Mucosa of stomach (tissue), 1 donor: ENCODE results near the gene SELENOV.

Experiments
- H3K27me3 ChIP-seq: one replicate; pipeline ENCODE4 v1.7.0; 2013; ENCODE audit warnings: mild to moderate bottlenecking, low read length; ENCODE audit not compliant: control insufficient read depth, insufficient read depth
- H3K36me3 ChIP-seq: one replicate; pipeline ENCODE4 v1.7.0; 2013; ENCODE audit warnings: low read length; ENCODE audit not compliant: control insufficient read depth, insufficient read depth
- H3K4me1 ChIP-seq: one replicate; pipeline ENCODE4 v1.7.0; 2013; ENCODE audit warnings: mild to moderate bottlenecking, low read length; ENCODE audit not compliant: control insufficient read depth, insufficient read depth
- H3K4me3 ChIP-seq: one replicate; pipeline ENCODE4 v1.7.0; 2013; ENCODE audit warnings: low read length
- H3K9ac ChIP-seq: one replicate; pipeline ENCODE4 v1.7.0; 2013; ENCODE audit warnings: mild to moderate bottlenecking, low read length, moderate library complexity
- H3K9me3 ChIP-seq: one replicate; pipeline ENCODE4 v1.7.0; 2013; ENCODE audit warnings: mild to moderate bottlenecking, low read length, moderate library complexity; ENCODE audit not compliant: control insufficient read depth
- donor health status: Pancreatic carcinoma.

The SELENOV gene

DNA sequence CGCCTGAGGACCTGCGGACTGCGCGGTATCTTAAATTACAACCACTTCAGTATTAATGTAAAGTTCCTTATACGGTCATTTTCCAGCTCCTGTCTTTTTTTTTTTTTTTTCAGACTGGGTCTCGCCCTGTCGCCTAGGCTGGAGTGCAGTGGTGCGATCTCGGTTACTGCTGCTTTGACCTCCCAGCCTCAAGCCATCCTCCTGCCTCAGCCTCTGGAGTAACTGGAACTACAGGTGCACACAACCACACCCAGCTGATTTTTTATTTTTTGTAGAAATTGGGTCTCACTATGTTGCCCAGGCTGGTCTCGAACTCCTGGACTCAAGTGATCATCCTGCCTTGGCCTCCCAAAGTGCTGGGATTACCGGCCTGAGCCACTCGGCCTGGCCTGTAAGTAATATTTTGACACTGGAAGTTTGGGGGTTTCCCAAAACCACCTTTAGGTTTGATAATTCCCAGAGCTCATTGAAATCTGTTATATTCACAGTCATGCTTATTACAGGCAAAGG is 18.1 kb downstream of the SELENOV start:
- Histone ChIP-seq H3K9ac (no peak overlapping the region), H3K9me3 (no peaks in the 10 kb centered on the region), H3K36me3 (no peaks in the 10 kb centered on the region), H3K4me3 (no peak overlapping the region), H3K4me1 (peaks cover 7% of the 10 kb centered on the region), H3K27me3 (no peaks in the 10 kb centered on the region)

DNA sequence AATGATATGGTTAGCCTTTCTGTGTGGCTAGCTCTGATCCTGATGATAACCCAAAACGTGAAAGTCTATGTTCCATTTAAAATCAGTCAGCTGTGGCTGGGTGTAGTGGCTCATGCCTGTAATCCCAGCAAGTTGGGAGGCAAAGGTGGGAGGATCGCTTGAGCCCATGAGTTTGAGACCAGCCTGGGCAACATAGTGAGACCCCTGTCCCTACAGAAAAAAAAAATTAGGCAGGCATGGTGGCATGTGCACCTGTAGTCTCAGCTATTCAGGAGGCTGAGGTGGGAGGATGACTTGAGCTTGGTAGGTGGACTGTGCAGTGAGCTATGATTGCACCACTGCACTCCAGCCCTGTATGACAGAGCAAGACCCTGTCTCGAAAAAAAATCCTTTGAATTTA is 18.9 kb downstream of the SELENOV start:
- peaks cover 7% of the 10 kb centered on the region for H3K4me1 ChIP-seq
- no peaks in the 10 kb centered on the region for H3K27me3 ChIP-seq
- H3K36me3 ChIP-seq, result no peaks in the 10 kb centered on the region
- H3K9ac ChIP-seq, result no peak overlapping the region
- H3K4me3 ChIP-seq, result no peak overlapping the region
- H3K9me3 ChIP-seq, result no peaks in the 10 kb centered on the region

DNA sequence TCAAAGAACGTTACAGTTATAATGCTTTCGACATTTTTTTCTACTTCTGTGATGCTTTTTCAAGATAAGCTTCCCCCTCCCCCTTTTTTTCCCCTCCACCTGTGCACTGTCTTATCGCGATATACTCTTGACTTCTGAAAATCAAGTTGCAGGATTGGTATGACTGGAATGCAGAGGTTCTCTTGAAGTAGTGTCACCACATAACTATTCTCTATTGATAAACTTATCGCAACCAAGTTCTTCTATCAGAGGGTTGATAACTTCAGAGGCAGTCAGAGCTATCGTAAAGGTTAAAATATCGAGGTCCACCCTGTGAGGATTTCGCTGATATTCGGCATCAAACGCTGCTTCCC is 24.2 kb downstream of the SELENOV start:
- Histone ChIP-seq H3K9me3 (no peaks in the 10 kb centered on the region), H3K4me1 (no peaks in the 10 kb centered on the region), H3K4me3 (peak overlapping the region; percentile 26), H3K36me3 (no peaks in the 10 kb centered on the region), H3K27me3 (no peaks in the 10 kb centered on the region), H3K9ac (peak overlapping the region; percentile 66)

DNA sequence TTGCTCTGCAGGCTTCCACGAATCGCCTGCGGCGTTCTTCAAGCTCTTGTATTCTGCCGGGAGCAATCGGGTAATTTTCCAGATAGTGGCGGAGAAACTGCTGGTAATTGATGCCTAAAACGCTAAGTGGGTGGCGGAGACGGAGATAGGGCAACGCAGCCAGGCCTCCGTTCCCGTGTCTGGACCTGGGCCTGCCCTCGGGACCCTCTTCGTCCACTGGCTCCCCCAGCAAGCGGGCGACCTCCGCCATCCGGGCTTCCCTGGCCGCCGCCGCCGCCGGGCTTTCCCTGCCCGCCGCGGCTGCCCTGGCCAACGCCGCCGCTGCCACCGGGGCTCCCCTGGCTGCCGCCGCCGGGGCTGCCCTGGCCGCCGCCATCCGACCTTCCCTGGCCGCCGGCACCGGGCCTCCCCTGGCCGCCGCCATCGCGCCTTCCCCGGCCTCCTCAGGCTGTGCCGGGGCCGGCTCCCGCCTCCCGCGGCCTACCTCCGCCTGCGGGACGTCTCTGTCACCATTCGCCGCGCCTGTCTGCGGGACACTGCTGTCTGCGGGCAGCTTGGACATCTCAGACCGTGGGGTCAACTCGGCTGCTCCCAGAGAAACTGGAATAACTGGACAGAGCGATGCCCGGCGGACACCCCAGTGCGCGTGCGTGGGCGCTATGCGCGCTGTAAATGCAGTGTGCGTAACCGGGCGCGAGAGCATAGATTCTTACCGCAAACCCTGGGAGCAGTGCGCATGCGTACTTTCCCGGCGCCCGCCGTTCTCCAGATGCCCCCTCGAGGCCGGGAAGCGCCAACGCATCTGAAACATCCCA is 24.8 kb downstream of the SELENOV start, which contains the start of gene EID2:
EID2 (minus strand) TSS at position 644 of the 815 bp plus-strand sequence; CDS start at position 562, 82 bp downstream.
- Histone ChIP-seq H3K36me3 (no peaks in the 10 kb centered on the region), H3K4me1 (no peaks in the 10 kb centered on the region), H3K9me3 (no peaks in the 10 kb centered on the region), H3K9ac (peak within 1 kb of the TSS; percentile 66), H3K27me3 (no peaks in the 10 kb centered on the region), H3K4me3 (peak within 1 kb of the TSS; percentile 26)

DNA sequence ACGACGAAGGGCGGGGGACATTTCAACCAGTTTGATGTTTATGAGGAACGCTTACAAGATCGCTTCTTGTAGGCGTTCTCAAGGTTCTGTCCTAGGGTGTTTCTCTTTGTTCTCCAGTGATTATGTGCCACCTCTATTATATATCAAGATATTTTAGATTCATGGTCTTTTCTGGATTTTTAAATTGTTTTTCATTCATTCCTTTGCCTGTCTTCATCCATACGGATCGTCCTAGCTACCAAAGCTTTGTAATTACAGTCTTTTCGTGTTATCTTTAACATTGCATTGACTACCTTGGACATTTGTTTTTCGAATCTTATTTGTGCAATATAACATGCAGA is 25.4 kb downstream of the SELENOV start:
- H3K9ac ChIP-seq, result no peak overlapping the region
- no peak overlapping the region for H3K4me3 ChIP-seq
- no peaks in the 10 kb centered on the region for H3K36me3 ChIP-seq
- H3K27me3 ChIP-seq, result no peaks in the 10 kb centered on the region
- H3K4me1 ChIP-seq, result no peaks in the 10 kb centered on the region
- no peaks in the 10 kb centered on the region for H3K9me3 ChIP-seq

DNA sequence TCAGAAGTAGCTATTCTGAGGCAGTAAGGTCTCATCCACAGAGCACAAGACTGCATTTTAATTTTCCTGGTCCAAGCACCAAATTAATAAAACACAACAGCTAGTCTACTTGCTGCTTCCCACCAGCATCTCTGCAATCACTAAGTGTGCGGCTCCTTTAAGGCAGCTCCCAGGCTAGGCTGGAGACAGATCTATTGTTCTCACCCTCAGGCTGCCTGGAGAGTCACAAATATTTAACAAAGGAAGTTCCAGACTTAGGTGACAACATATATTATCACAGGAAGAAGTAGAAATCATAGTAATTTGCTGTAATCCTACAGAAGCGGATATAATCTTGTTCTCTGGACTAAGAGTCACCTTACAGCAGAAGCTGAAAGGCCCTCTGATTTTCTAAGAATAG is 27.3 kb downstream of the SELENOV start:
- no peak overlapping the region for H3K4me3 ChIP-seq
- no peaks in the 10 kb centered on the region for H3K36me3 ChIP-seq
- no peak overlapping the region for H3K9ac ChIP-seq
- H3K4me1 ChIP-seq, result no peaks in the 10 kb centered on the region
- H3K27me3 ChIP-seq, result no peaks in the 10 kb centered on the region
- H3K9me3 ChIP-seq, result no peaks in the 10 kb centered on the region

DNA sequence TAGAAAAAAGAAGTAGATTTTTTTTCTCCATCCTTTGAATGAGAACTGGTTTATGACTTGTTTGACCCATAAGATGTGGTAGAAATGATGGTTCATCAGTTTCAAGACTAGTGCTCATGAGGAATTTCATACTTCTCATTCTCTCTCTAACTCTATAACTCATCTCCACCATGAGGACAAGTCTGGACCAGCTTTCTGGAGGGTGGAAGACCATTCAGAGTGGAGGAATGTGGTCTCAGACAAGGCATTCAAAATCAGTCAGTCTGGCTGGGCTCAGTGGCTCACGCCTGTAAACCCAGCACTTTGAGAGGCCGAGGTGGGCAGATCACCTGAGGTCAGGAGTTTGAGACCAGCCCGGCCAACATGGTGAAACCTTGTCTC is 28.5 kb downstream of the SELENOV start:
- Histone ChIP-seq H3K4me1 (no peaks in the 10 kb centered on the region), H3K27me3 (no peaks in the 10 kb centered on the region), H3K36me3 (no peaks in the 10 kb centered on the region), H3K4me3 (no peak overlapping the region), H3K9ac (no peak overlapping the region), H3K9me3 (no peaks in the 10 kb centered on the region)

DNA sequence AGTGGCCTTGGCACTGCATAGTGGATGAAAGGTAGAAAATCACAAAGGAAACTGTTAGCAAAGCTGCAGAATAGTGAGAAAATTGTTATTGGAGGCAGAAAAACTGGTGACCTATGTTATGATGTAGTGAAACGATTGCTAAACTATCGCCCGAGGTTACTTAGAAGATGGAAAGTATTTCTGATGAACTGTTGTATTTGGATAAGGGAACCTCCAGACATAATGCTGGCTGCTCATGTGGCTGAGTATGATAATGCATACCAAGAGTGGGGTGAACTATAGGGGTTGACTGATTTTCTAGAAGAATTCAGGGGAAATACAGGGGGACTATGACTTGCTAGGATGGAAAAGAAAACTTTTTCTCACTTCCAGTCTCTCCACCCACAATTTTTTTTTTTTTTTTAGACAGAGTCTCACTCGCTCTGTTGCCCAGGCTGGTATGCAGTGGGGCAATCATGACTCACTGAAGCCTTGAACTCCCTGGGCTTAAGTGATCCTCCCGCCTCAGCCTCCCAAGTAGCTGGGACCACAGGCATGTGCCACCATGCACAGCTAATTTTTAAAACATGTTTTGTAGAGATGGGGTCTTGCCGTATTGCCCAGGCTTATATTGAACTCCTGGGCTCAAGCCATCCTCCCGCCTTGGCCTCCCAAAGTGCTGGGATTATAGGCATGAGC is 29.4 kb downstream of the SELENOV start:
- Histone ChIP-seq H3K9ac (no peak overlapping the region), H3K4me1 (no peaks in the 10 kb centered on the region), H3K27me3 (no peaks in the 10 kb centered on the region), H3K36me3 (no peaks in the 10 kb centered on the region), H3K4me3 (no peak overlapping the region), H3K9me3 (no peaks in the 10 kb centered on the region)

DNA sequence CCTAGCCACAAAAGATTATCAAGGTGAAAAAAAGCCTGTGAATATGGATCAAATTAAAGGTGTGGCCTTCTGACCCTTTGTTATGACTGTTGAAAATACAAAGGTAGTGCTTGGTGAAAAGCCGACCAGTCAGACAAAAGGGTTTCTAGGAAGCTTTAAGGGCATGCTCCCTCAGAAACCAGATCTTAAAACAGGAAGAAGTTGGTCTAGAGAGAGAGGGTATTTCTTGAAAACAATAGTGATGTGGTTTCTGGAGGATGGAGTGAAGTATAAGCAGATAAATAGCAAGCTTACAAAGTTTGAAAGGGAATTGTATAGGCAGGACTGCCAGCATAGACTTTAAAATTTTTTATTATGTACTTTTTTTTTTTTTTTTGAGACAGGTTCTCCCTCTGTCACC is 30.0 kb downstream of the SELENOV start:
- no peaks in the 10 kb centered on the region for H3K27me3 ChIP-seq

DNA sequence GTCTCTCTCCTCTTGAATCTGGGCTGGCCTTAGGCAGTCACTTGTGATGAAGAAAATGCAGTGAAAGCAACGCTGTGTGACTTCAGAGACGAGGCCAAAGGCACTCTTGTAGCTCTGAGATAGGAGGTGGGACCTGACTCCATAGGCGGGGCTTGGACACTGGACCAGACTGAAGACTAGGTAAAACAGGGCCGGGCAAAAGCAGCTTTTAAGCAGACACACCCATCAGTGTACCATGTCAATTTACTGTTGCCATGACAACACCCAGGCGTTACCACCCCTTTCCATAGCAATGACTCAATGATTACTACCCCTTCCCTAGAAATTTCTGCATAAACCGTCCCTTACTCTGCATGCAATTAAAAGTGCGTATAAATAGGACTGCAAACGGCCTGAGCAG is 31.7 kb downstream of the SELENOV start:
- H3K36me3 ChIP-seq, result no peaks in the 10 kb centered on the region
- H3K4me3 ChIP-seq, result no peak overlapping the region
- H3K4me1 ChIP-seq, result no peaks in the 10 kb centered on the region
- H3K9me3 ChIP-seq, result no peaks in the 10 kb centered on the region
- no peaks in the 10 kb centered on the region for H3K27me3 ChIP-seq
- no peak overlapping the region for H3K9ac ChIP-seq

More for the DNA sequence above, 30.0 kb downstream of the SELENOV start:
- H3K4me3 ChIP-seq, result no peak overlapping the region
- H3K36me3 ChIP-seq, result no peaks in the 10 kb centered on the region
- no peak overlapping the region for H3K9ac ChIP-seq
- no peaks in the 10 kb centered on the region for H3K9me3 ChIP-seq
- H3K4me1 ChIP-seq, result no peaks in the 10 kb centered on the region

DNA sequence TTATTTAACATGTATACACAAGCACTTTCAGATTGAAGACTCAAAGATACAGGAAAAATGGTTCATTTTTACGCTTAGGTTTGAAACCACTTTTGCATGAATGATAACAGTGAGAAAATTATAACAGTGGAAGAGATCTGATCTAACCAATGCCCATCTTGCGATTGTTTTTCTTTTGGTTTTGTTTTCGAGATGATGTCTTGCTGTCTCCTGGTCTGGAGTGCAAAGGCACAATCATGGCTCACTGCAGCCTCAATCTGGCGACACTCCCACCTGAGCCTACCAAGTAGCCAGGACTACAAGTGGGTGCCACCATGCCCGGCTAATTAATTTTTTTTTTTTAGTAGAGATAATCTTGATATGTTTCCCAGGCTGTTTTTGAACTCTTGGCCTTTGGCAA is 35.3 kb downstream of the SELENOV start:
- Histone ChIP-seq H3K4me3 (no peak overlapping the region), H3K36me3 (no peaks in the 10 kb centered on the region), H3K4me1 (no peaks in the 10 kb centered on the region), H3K9me3 (no peaks in the 10 kb centered on the region), H3K9ac (no peak overlapping the region), H3K27me3 (no peaks in the 10 kb centered on the region)

DNA sequence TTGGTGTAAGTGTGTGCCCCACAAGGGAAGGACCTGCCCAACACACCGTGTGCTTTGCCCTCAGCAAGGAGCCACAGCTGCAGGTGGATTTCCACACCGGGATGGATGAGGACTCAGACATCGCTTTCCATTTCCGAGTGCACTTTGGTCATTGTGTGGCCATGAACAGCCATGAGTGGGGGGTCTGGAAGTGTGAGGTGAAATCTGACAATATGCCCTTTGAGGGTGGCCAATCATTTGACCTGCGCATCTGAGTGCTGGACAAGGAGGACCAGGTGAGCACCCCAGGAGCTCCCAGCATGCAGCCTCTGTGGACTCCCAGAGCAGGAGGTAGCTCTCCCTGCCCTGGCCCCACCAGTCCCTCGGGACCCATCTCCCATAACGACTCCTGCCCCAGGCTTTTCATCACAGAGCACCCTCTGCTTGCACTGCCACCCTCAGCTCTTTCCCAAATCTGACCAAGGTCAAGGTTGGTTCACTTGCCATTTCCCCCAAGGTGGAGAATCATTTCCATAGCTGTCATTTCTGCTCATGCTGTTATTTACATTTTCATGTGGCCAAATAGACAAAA is 38.2 kb downstream of the SELENOV start:
- Histone ChIP-seq H3K9me3 (no peaks in the 10 kb centered on the region), H3K9ac (no peak overlapping the region)

More for the DNA sequence above, 38.2 kb downstream of the SELENOV start:
- H3K36me3 ChIP-seq, result no peaks in the 10 kb centered on the region
- H3K4me3 ChIP-seq, result no peak overlapping the region
- H3K27me3 ChIP-seq, result no peaks in the 10 kb centered on the region
- H3K4me1 ChIP-seq, result peaks cover 4% of the 10 kb centered on the region
